Neural crest cell (in vitro differentiated cells): ENCODE measurements around the gene LSM5. TPM values are rescaled to one million over a fixed set of nuclear protein-coding genes. Genes with fewer than 3 reads are reported as not detected.

Source experiments
- DNase-seq: peaks from one replicate; pipeline ENCODE4 v3.0.0; 2021; ENCODE audit warnings: low read depth, mixed read lengths, low spot score
- H3K27ac Mint-ChIP-seq: one replicate; pipeline ENCODE4 v1.8.0; 2021; ENCODE audit warnings: mild to moderate bottlenecking, mixed read lengths; ENCODE audit not compliant: unreplicated experiment
- H3K27me3 Mint-ChIP-seq: 2 replicates; pipeline ENCODE4 v1.8.0; 2021; ENCODE audit warnings: low read depth, mild to moderate bottlenecking, mixed read lengths
- H3K36me3 Mint-ChIP-seq: 2 replicates; pipeline ENCODE4 v1.8.0; 2021; ENCODE audit warnings: low read depth, mild to moderate bottlenecking, mixed read lengths
- H3K4me1 Mint-ChIP-seq: 2 replicates; pipeline ENCODE4 v1.8.0; 2021; ENCODE audit warnings: mixed read lengths
- H3K4me3 Mint-ChIP-seq: one replicate; pipeline ENCODE4 v1.8.0; 2021; ENCODE audit warnings: mild to moderate bottlenecking, mixed read lengths
- H3K9me3 Mint-ChIP-seq: 2 replicates; pipeline ENCODE4 v1.8.0; 2021; ENCODE audit warnings: mixed read lengths
- total RNA-seq: library from RNA; stranded (reverse); gene quantifications from 2 replicates; pipeline ENCODE4 v1.2.1, GENCODE V29; 2021
- TF ChIP-seq, protein P1 (sequence below): fragments of 200-600 bp; sonication (generic); conservative IDR thresholded peaks from 2 replicates; pipeline ENCODE4 v1.5.0; 2021; ENCODE audit warnings: antibody characterized with exemption, mild to moderate bottlenecking

LSM5 gene
- total RNA-seq, 1 donor from 2014 or later, result 89.0 TPM

DNA sequence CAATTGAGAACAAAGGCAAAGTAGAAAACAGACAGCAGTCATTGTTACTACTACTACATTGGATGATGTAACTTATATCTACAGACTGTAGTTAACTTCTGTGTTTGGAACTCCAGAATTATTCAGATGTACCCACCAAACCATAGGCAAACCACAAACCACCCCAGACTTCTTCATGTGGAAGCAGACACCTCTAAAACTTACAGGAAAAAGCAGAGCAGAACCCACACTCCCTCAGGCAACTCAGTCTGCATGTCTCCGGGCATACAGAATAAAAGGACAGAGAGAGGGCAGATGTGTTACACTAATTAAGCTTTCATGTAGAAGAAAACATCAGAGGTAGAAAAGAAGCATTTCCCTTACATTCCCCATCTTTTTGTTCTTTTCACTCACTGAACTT is 9.0 kb downstream of the LSM5 start:
- TF ChIP-seq, protein P1, sequence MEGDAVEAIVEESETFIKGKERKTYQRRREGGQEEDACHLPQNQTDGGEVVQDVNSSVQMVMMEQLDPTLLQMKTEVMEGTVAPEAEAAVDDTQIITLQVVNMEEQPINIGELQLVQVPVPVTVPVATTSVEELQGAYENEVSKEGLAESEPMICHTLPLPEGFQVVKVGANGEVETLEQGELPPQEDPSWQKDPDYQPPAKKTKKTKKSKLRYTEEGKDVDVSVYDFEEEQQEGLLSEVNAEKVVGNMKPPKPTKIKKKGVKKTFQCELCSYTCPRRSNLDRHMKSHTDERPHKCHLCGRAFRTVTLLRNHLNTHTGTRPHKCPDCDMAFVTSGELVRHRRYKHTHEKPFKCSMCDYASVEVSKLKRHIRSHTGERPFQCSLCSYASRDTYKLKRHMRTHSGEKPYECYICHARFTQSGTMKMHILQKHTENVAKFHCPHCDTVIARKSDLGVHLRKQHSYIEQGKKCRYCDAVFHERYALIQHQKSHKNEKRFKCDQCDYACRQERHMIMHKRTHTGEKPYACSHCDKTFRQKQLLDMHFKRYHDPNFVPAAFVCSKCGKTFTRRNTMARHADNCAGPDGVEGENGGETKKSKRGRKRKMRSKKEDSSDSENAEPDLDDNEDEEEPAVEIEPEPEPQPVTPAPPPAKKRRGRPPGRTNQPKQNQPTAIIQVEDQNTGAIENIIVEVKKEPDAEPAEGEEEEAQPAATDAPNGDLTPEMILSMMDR, result no peak
- H3K27ac Mint-ChIP-seq, result no peak overlapping the region
- no peaks in the 10 kb centered on the region for H3K9me3 Mint-ChIP-seq

DNA sequence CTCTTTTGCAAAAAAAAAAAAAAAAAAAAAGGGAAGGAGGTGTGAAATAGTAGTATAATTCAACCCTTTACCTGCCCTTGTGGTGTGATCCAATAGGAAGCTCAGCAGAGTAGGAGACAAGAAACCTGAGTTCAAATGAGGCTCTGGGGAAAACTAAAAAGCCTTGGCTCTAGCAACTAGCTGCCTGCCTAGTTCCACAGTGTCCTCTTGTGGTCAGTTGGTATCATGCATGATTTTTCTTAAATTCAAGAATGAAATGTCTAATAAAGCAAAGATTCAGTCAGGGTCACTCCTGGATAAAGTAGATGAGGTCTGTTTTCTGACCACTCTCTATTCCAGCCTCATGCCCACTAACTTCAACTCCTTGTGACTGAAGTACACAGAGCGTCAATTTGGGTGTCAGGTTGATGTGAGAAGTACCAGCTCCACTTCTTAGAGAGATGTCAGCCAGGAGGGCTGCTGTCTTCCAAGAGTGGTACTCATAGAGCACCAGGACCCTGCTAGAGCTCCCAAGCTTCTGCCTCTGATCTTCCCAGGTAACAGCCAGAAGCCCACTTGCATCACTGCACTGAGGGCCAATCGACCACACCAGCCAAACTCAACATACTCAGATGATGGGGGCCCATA is 10.5 kb downstream of the LSM5 start:
- no peak overlapping the region for H3K27ac Mint-ChIP-seq
- TF ChIP-seq, protein P1, result peak; percentile 85
- peak; percentile 28 for DNase-seq
- peaks cover 13% of the 10 kb centered on the region for H3K4me1 Mint-ChIP-seq
- no peaks in the 10 kb centered on the region for H3K27me3 Mint-ChIP-seq
- no peak overlapping the region for H3K4me3 Mint-ChIP-seq
- H3K36me3 Mint-ChIP-seq, result no peaks in the 10 kb centered on the region
- no peaks in the 10 kb centered on the region for H3K9me3 Mint-ChIP-seq

More for the DNA sequence above, 9.0 kb downstream of the LSM5 start:
- no peaks in the 10 kb centered on the region for H3K27me3 Mint-ChIP-seq
- DNase-seq, result no peak
- peaks cover 2% of the 10 kb centered on the region for H3K36me3 Mint-ChIP-seq
- no peak overlapping the region for H3K4me3 Mint-ChIP-seq
- peaks cover 13% of the 10 kb centered on the region for H3K4me1 Mint-ChIP-seq

DNA sequence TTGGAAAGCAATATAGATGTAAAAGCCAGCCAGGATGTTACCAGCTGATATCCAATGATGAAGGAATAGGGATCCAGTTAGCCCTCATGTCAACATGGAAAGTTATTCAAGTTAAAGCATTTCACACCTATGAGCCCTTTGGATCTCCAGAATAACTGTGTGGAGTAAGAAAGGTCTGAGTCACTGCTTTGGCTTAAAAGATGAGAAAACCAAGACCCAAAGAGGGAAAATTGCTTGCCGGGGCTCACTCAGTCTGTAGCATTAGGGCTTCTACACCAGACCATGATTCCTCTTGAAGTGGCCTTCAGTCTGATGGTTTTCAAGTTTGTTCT is 12.6 kb downstream of the LSM5 start:
- Mint-ChIP-seq H3K9me3 (no peaks in the 10 kb centered on the region), H3K27ac (peak overlapping the region; percentile 60), H3K4me1 (peaks cover 13% of the 10 kb centered on the region), H3K4me3 (no peak overlapping the region), H3K27me3 (no peaks in the 10 kb centered on the region), H3K36me3 (no peaks in the 10 kb centered on the region)
- no peak for DNase-seq
- TF ChIP-seq, protein P1, result no peak

DNA sequence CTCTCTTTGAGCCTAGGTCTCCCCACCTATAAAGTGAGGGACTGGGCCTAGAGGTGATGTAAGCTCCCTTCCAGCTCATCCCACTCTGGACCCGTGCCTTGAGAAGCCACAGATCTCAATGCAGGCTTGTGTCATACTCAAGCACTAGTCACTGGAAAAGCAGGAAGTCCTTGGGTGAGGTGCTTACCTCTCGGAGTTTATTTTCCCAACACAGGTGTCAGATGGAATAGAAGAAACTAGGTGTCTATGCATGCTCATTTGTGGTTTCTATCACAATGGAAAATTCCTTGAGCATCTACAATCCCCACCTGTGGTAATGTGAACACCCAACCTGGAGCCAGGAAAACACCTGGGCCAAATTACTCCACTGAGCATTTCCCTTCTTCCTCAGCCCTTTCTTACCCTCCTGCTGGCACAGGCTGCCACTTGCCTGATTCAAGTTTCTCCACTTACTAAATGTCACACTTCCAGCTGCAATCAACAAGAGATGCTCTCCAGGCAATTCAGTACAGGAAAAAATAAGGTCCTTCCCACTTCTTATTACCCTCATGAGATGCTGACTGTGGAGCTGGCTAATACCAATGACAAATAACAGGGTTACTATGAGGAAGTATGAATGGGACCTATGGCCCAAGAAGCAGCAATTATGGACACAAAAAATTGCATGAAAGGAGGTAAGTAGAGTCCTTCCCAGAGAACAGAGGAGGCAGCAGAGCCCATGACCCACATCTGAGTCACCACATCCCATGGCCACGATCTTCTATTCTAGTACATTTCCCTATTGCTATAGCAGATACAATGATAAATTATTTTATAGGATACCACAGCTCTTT is 13.1 kb downstream of the LSM5 start:
- H3K4me3 Mint-ChIP-seq, result no peak overlapping the region
- H3K9me3 Mint-ChIP-seq, result no peaks in the 10 kb centered on the region
- H3K4me1 Mint-ChIP-seq, result peaks cover 9% of the 10 kb centered on the region
- H3K36me3 Mint-ChIP-seq, result no peaks in the 10 kb centered on the region
- TF ChIP-seq, protein P1, result no peak
- H3K27me3 Mint-ChIP-seq, result no peaks in the 10 kb centered on the region
- H3K27ac Mint-ChIP-seq, result no peak overlapping the region
- no peak for DNase-seq

DNA sequence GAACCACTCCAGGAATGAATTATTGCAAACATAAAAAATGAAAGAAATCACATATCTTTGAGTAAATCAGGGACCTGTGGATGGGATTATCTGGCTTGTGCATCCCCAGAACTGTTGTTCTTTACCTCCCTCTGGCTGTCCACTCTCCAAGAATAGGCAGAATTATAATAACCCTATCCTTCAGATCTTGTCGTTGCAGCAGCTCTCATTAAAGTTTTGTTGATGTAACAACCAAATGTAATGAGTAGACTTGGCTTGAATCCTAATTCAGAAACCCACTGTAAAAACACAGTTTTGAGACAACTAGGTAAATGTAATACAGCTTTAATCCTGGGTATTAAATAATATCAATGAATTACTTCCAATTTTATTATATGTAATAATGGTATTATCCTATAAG is 16.2 kb downstream of the LSM5 start:
- Mint-ChIP-seq H3K27me3 (no peaks in the 10 kb centered on the region), H3K4me3 (no peak overlapping the region), H3K9me3 (peaks cover 2% of the 10 kb centered on the region), H3K27ac (no peak overlapping the region), H3K36me3 (no peaks in the 10 kb centered on the region), H3K4me1 (no peaks in the 10 kb centered on the region)
- DNase-seq, result no peak
- TF ChIP-seq, protein P1, result no peak
